TTC549 (cell line): ENCODE data around the gene NUTM2F.
"Not testable (repeated sequence)": the region's sequence is repeated elsewhere in the genome, so short reads cannot be mapped to it uniquely, and the experiment has no call there.

Source experiments
- FAIRE-seq: peaks from 2 replicates; lab custom pipeline; 2012; peaks lifted over from hg19 to GRCh38; lab: Jason Lieb, UNC

NUTM2F gene

DNA sequence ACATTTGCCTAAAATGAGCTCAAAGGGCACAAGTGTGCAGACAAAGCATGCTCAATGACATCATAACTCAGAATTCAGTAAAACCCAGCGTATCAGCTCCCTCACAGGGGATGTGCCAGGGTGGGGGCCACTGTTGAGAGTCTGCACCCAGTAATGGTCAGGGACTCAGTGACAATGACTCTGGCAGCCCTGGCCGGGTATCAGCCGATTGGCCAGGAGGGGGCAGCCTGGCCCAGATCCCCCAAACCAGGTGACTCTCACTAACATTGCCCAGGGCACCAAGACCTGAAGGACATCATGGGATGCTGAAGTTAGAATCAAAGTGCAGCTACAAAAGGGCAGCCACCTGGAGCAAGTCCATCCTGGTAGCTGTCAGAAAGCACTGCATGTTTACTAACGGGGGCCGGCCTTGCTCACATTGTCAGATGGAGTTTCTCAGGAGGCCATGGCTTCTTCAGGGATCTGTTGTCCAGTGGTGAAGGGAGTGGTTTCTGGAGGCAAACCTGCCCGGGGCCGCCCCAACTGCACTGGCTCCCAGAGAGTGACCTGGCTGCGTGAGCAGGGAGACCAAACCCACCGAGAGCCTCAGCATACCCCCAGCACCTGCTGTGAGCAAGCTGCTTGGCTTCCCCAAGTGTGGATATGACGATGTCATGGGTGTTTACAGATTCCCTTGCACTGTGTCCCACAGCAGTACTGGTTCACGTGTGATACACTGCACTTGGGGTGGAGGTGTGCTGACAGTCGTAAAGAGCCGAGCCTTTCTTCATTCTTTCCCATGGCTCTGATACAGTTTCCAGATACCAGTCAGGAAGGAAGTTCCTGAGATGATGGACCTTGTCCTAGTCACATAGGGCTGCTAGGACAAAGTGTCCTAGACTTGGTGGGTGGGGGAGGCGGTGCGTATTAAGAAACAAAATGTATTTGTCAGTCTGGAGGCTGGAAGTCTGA is 13.1 kb downstream of the NUTM2F start:
- FAIRE-seq = not testable (repeated sequence)

DNA sequence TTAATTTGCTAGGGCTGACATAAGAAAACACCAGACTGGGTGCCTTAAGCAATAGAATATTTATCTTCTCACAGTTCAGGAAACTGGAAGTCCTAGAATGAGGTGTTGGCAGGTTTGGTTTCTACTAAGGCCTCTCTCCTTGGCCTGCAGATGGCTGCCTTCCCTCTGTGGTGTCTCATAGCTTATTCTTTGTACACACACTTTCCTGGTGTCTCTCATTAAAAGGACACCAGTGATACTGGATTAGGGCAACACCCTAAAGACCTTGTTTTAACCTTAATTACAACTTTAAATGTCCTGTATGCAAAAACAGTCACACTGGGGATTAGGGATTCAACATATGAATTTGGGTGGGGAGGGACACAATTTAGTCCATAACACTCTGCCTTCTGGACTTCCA is 25.1 kb downstream of the NUTM2F start:
- no peak for FAIRE-seq

GRCh38 chr9:94302426-94302825 is 26.0 kb downstream of the NUTM2F start:
- no peak for FAIRE-seq

DNA sequence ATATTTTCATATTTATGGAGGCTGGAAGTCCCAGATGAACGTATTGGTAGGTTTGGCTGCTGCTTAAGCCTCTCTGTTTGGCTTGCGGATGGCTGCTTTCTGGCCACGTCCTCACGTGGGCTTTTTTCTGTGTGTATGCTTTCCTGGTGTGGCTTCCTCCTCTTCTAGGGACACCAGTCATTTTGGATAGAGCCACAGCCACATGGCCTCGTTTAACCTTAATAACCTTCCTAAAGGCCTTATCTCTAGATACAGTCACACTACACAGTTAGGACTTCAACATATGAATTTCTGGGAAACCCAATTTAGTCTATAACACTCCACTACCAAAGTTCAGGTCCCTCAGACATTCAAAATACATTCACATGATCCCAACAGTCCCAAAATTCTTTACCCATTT is 26.9 kb downstream of the NUTM2F start:
- no peak for FAIRE-seq

DNA sequence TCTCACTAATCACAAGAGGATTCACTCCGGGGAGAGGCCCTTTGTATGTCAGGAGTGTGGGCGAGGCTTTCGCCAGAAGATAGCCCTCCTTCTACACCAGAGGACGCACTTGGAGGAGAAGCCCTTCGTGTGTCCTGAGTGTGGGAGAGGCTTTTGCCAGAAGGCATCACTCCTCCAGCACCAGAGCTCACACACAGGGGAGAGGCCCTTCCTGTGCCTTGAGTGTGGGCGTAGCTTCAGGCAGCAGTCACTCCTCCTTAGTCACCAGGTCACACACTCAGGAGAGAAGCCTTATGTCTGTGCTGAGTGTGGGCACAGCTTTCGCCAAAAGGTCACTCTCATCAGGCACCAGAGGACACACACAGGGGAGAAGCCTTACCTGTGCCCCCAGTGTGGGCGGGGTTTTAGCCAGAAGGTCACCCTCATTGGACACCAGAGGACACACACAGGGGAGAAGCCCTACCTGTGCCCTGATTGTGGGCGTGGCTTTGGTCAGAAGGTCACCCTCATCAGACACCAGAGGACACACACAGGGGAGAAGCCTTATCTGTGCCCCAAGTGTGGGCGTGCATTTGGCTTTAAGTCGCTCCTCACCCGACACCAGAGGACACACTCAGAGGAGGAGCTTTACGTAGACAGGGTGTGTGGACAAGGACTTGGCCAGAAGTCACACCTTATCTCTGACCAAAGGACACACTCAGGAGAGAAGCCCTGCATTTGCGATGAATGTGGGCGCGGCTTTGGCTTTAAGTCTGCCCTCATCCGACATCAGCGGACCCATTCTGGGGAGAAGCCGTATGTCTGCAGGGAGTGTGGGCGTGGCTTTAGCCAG is 27.8 kb downstream of the NUTM2F start:
- no peak for FAIRE-seq

DNA sequence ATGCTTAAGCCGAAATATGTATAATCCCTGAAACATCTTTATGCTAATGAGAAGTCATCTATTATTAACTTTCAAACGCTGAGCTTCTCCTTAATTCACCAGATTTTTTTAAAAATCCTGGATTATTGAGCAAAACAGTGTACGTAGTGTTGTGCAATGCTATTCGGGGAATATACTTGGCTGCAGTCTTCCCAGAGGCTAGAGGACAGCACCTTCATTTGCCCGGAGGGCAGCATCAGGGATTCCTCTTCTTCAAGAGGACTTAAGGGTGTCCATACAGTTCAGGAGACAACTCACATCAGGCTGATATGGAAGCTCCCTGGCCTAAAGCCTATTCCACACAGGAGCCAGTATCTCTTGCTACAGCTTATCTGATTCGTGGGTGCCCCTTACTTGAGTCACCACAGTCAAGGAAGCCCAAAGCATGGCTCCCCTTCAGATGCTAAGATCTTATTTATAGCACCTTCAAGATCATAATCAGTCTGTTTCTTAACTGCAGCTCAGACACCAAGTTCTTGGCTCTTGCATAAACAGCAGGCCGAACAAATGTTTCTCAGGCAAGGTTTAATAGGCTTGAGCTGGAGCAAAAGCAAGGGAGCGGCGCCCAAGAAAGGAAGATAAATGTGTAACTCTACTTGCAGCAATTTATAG is 29.4 kb downstream of the NUTM2F start:
- no peak for FAIRE-seq

DNA sequence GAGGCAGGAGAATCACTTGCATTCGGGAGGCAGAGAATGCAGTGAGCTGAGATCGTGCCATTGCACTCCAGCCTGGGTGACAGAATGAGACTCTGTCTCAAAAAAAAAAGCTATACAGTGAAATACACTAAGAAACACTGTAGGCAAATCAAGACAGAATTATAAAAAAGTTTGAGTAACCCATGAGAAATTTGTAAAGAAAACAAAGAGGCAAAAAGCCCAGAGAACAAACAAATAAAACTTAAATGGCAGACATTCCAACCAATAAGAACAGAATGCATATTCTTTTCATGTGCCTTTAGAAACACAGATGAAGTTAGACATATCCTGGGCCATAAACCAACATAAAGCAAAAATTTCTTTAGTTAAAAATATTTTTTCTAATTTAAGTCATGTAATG is 38.8 kb downstream of the NUTM2F start:
- no peak for FAIRE-seq

GRCh38 chr9:94287877-94288513 is 40.4 kb downstream of the NUTM2F start:
- FAIRE-seq = no peak

GRCh38 chr9:94286116-94286515 is 42.3 kb downstream of the NUTM2F start:
- FAIRE-seq = no peak

GRCh38 chr9:94281101-94281500 is 47.3 kb downstream of the NUTM2F start:
- FAIRE-seq = no peak

DNA sequence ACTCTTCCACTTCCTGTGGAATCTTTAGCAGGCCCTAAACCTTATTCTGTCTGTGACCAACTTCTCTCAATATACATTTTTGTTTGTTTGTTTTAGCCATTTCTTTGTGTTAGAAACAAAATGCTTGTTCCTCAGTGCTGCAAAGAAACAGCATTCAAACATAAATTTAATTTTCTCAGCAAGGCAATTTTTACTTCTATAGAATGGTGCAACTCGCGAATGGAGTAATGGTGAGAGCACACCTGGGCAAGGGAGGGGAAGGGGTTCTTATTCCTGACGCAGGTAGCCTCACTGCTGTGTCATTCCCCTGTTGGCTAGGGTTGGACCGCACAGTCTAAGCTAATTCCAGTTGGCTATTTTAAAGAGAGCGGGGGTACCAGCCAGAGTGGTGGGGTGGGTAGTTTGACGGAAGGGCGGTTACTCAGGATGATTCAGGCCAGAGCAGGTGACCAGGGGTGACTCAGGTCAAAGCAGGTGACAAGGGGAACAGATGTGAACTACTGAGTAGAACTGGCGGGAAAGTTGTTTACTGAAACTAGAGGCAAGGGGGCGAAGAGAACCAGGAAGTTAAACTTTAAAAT is 47.9 kb downstream of the NUTM2F start:
- FAIRE-seq = no peak

GRCh38 chr9:94277885-94278536 is 50.4 kb downstream of the NUTM2F start:
- no peak for FAIRE-seq

GRCh38 chr9:94277029-94277428 is 51.4 kb downstream of the NUTM2F start:
- FAIRE-seq = not testable (repeated sequence)

DNA sequence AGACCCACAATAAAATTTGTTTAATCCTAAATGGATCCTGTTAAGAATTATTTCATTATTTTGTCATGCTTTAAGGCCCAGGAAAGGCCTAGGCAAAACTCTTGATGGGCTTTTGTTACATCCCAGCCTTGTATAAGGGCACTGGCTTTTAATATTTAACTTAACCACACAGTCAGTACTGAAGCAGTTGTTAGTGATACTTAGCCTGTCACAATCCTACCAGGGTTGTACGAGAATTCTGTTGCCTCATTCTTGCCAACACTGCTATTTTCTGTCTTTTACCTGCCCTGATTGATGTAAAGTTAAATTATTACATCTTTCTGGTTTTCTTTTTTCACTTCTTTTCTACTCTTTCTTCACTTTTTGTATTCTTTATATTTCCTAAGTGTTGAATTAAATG is 58.4 kb downstream of the NUTM2F start:
- no peak for FAIRE-seq

DNA sequence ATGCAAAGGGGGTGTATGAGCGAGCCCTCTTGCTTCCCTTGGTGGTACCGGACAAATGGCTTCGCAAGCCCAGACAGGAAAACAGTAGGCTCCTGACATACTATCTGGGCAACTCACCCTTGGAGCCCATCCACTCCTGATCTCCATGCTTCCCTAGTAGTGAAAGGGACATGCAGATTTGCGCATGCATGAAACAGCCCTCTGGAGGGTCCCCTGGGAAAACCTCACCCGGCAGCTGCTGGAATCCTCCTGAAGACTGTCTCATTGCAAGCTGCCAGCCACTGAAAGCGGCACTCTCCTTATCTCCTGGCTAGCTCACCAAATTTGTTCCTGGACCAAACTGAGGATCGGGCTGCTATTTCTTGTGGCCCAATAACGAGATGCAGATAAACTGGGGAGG is 59.2 kb downstream of the NUTM2F start:
- FAIRE-seq = no peak
